ENCODE results near the gene NRG3. TPM values are rescaled to one million over a fixed set of nuclear protein-coding genes. Genes with fewer than 3 reads are reported as not detected.

Gene NRG3
- total RNA-seq, 1 donor from 2014 or later: 0.19 TPM

GRCh38 chr10:82464191-82464818 is 589.3 kb downstream of the NRG3 start:
- intact Hi-C loops (cut with DNase I): no loop called here
- ATAC-seq (ENCODE audit: poor library complexity) (no peak), DNase-seq (no peak)

GRCh38 chr10:82464966-82465365 is 590.0 kb downstream of the NRG3 start:
- ATAC-seq (ENCODE audit: poor library complexity): no peak
- DNase-seq: no peak
- intact Hi-C loops (cut with DNase I): no loop called here

GRCh38 chr10:82468453-82468852 is 593.5 kb downstream of the NRG3 start:
- DNase-seq: no peak
- intact Hi-C loops (cut with DNase I): no loop called here
- ATAC-seq (ENCODE audit: poor library complexity): no peak

GRCh38 chr10:82472406-82473335 is 597.7 kb downstream of the NRG3 start:
- intact Hi-C loops (cut with DNase I): no loop called here
- no peak for ATAC-seq (ENCODE audit: poor library complexity)

GRCh38 chr10:82477776-82478175 is 602.8 kb downstream of the NRG3 start:
- DNase-seq (no peak), ATAC-seq (ENCODE audit: poor library complexity) (no peak)
- intact Hi-C loops (cut with DNase I): no loop called here

More at GRCh38 chr10:82472406-82473335, 597.7 kb downstream of the NRG3 start:
- DNase-seq: no peak

- DNase-seq: no peak
- intact Hi-C loops (cut with DNase I): no loop called here
- ATAC-seq (ENCODE audit: poor library complexity): no peak
These were observed 617.7 kb downstream of the NRG3 start for GRCh38 chr10:82492647-82493046.

- intact Hi-C loops (cut with DNase I): no loop called here
- DNase-seq: no peak
- no peak for ATAC-seq (ENCODE audit: poor library complexity)
These were observed 621.1 kb downstream of the NRG3 start for GRCh38 chr10:82496114-82496513.

- no peak for ATAC-seq (ENCODE audit: poor library complexity)
- no peak for DNase-seq
- intact Hi-C loops (cut with DNase I): no loop called here
These were observed 622.4 kb downstream of the NRG3 start for GRCh38 chr10:82497439-82497838.

- DNase-seq: no peak
- intact Hi-C loops (cut with DNase I): no loop called here
- ATAC-seq (ENCODE audit: poor library complexity): no peak
These were observed 624.0 kb downstream of the NRG3 start for GRCh38 chr10:82498976-82499375.

GRCh38 chr10:82505009-82505408 is 630.0 kb downstream of the NRG3 start:
- intact Hi-C loops (cut with DNase I): no loop called here
- DNase-seq: no peak
- no peak for ATAC-seq (ENCODE audit: poor library complexity)

GRCh38 chr10:82506680-82507376 is 631.8 kb downstream of the NRG3 start:
- intact Hi-C loops (cut with DNase I): no loop called here
- ATAC-seq (ENCODE audit: poor library complexity) (no peak), DNase-seq (no peak)

GRCh38 chr10:82515256-82515655 is 640.3 kb downstream of the NRG3 start:
- intact Hi-C loops (cut with DNase I): no loop called here
- ATAC-seq (ENCODE audit: poor library complexity) (no peak), DNase-seq (no peak)

GRCh38 chr10:82529062-82529461 is 654.1 kb downstream of the NRG3 start:
- DNase-seq (no peak), ATAC-seq (ENCODE audit: poor library complexity) (no peak)
- intact Hi-C loops (cut with DNase I): no loop called here

- no peak for ATAC-seq (ENCODE audit: poor library complexity)
- intact Hi-C loops (cut with DNase I): no loop called here
- DNase-seq: no peak
These were observed 660.5 kb downstream of the NRG3 start for GRCh38 chr10:82535457-82535856.

- DNase-seq (no peak), ATAC-seq (ENCODE audit: poor library complexity) (no peak)
- intact Hi-C loops (cut with DNase I): no loop called here
These were observed 661.7 kb downstream of the NRG3 start for GRCh38 chr10:82536668-82537067.

GRCh38 chr10:82538272-82538671 is 663.3 kb downstream of the NRG3 start:
- DNase-seq (no peak), ATAC-seq (ENCODE audit: poor library complexity) (no peak)
- intact Hi-C loops (cut with DNase I): no loop called here

- ATAC-seq (ENCODE audit: poor library complexity) (no peak), DNase-seq (no peak)
- intact Hi-C loops (cut with DNase I): no loop called here
These were observed 668.6 kb downstream of the NRG3 start for GRCh38 chr10:82543631-82544030.

GRCh38 chr10:82544377-82544776 is 669.4 kb downstream of the NRG3 start:
- no peak for DNase-seq
- no peak for ATAC-seq (ENCODE audit: poor library complexity)
- intact Hi-C loops (cut with DNase I): no loop called here

- ATAC-seq (ENCODE audit: poor library complexity) (no peak), DNase-seq (no peak)
- intact Hi-C loops (cut with DNase I): no loop called here
These were observed 676.5 kb downstream of the NRG3 start for GRCh38 chr10:82551506-82551905.

GRCh38 chr10:82552267-82552666 is 677.3 kb downstream of the NRG3 start:
- intact Hi-C loops (cut with DNase I): no loop called here
- DNase-seq: no peak
- ATAC-seq (ENCODE audit: poor library complexity): no peak
